Measurements from ENCODE around the gene GP1BA.

DNA sequence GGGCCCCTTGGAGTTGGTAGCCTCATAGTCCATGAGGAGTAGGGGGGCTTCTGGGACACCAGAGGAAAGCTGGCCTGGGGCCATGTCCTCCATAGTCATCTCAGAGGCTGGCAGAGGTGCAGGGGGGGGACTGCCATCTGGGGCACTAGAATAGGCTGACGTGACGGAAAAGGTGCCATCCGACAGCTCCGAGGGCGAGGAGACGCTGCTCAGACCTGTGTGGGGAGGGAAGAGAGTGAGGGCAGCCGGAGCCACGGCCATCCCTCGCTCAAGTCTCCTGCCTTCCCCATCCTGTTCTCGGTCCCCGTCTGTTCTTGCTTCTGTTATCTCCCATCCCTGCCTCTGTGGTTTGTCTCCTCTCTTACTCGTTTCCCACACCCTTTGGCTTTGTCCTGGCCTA, 40.2 kb downstream of the GP1BA start:
- TF ChIP-seq EZH2 (IDR thresholded peaks at IDR 0.05; ENCODE audit: borderline replicate concordance, low read length) (no peak), CTCF (IDR thresholded peaks at IDR 0.05; ENCODE audit: low read length) (no peak)

Data from OCI-LY1 (cell line).